NT2/D1 (cell line): ENCODE measurements around the gene CDH4.

Source experiments
- DNase-seq: peaks from one replicate; pipeline ENCODE4 v3.0.0-alpha.2; 2011; ENCODE audit warnings: low read depth, low spot score
- H3K27me3 ChIP-seq: 2 replicates; pipeline ENCODE4 v1.6.0; 2011; ENCODE audit warnings: mild to moderate bottlenecking; ENCODE audit not compliant: insufficient read length, insufficient read depth
- H3K36me3 ChIP-seq: 2 replicates; pipeline ENCODE4 v1.6.1; 2011; ENCODE audit warnings: mild to moderate bottlenecking, low read length, mixed read lengths; ENCODE audit not compliant: insufficient read depth, insufficient read length
- H3K4me1 ChIP-seq: 2 replicates; pipeline ENCODE4 v1.5.1; 2011; ENCODE audit not compliant: insufficient read depth, insufficient read length
- H3K4me3 ChIP-seq: 2 replicates; pipeline ENCODE4 v1.5.1; 2011; ENCODE audit warnings: low read depth; ENCODE audit not compliant: insufficient read length
- H3K9ac ChIP-seq: 2 replicates; pipeline ENCODE4 v1.6.0; 2011; ENCODE audit warnings: low read depth; ENCODE audit not compliant: insufficient read length
- H3K9me3 ChIP-seq: 2 replicates; pipeline ENCODE4 v1.5.1; 2011; ENCODE audit warnings: mild to moderate bottlenecking, low read length; ENCODE audit not compliant: insufficient read depth
- SUZ12 ChIP-seq: IDR thresholded peaks from 2 replicates; pipeline ENCODE4 v1.6.1; 2011; ENCODE audit not compliant: insufficient read length, insufficient read depth; ENCODE audit errors: extremely low read depth
- YY1 ChIP-seq: IDR thresholded peaks from 2 replicates; pipeline ENCODE4 v1.6.1; 2011; ENCODE audit not compliant: insufficient read length, insufficient read depth
- ZNF274 ChIP-seq: IDR thresholded peaks from 2 replicates; pipeline ENCODE4 v1.6.1; 2011; ENCODE audit warnings: mild to moderate bottlenecking, low read depth, low read length

The CDH4 gene

DNA sequence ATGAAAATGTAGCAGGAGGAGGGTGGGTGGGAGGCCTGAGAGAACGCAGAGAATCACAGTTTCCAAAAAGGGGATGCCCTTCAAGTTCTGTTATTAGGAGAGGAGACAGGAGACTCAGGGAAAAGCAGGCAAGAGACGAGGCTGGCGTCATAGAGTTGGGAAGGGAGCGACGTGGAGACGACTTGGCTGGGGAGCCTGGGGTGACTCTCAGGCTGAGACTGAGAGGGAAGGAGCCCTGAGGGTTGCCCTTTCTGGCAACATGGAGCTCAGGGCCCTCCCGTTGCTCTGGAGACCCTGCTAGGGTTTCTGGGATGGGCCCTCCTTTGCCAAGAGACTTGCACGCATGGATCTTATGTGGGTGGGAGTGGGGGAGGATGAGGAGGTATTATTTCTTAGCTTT lies 108.9 kb downstream of the CDH4 start:
- no peak overlapping the region for H3K9ac ChIP-seq
- peaks cover 100% of the 10 kb centered on the region for H3K27me3 ChIP-seq
- no peak for TF ChIP-seq SUZ12
- H3K9me3 ChIP-seq, result peaks cover 15% of the 10 kb centered on the region; the same call in 1 of the 2 replicates
- no peaks in the 10 kb centered on the region for H3K4me1 ChIP-seq
- H3K4me3 ChIP-seq, result no peak overlapping the region
- DNase-seq, result no peak
- no peaks in the 10 kb centered on the region for H3K36me3 ChIP-seq

DNA sequence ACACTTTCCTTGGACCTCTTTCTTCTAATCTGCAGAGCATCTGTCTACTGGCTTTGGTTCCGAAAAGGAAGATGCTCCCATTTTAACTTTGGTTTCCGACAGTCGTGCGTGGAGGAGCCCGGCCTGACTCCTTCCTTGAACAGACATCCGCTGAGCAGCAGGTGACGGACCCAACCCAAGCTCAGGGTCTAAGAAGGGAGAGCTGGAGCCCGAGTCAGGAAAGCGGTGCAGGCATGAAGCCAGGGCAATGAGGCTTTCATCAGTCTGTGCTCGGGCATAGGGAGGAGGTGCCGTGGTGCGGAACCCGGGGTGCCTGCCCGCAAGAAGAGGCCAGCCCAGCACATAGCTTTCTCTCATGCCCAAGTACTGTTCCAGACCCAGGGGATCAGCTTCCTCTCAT lies 109.4 kb downstream of the CDH4 start:
- no peak overlapping the region for H3K9ac ChIP-seq
- peaks cover 19% of the 10 kb centered on the region; the same call in 1 of the 2 replicates for H3K9me3 ChIP-seq
- no peak overlapping the region for H3K4me3 ChIP-seq
- no peaks in the 10 kb centered on the region for H3K4me1 ChIP-seq
- no peaks in the 10 kb centered on the region for H3K36me3 ChIP-seq
- peaks cover 97% of the 10 kb centered on the region for H3K27me3 ChIP-seq
- TF ChIP-seq YY1 (no peak), SUZ12 (no peak), ZNF274 (no peak)
- DNase-seq, result no peak

DNA sequence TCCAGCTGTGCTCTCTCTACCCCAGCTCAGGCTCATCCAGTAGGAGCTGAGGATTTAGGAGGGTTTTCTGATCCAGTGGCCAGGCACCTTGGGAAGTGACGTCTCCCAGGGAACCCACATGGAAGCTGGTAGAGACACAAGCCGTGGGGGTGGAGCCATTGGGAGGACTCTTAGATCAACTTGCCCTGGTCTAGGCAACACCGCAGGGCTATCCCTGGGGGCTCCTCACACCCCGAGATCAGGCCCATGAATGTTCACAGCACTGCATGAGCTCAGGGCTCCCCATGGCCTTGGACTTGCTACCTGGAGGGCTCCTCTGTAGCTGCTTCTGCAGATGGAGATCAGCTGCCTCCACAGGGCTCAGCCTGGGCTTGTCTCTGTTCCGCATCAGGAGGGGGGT lies 112.1 kb downstream of the CDH4 start:
- H3K36me3 ChIP-seq, result no peaks in the 10 kb centered on the region
- TF ChIP-seq YY1, result no peak
- TF ChIP-seq ZNF274, result no peak
- TF ChIP-seq SUZ12, result no peak
- H3K9ac ChIP-seq, result no peak overlapping the region
- H3K9me3 ChIP-seq, result peaks cover 19% of the 10 kb centered on the region; the same call in 1 of the 2 replicates
- peaks cover 78% of the 10 kb centered on the region for H3K27me3 ChIP-seq
- DNase-seq, result no peak
- H3K4me3 ChIP-seq, result no peak overlapping the region
- H3K4me1 ChIP-seq, result no peaks in the 10 kb centered on the region

DNA sequence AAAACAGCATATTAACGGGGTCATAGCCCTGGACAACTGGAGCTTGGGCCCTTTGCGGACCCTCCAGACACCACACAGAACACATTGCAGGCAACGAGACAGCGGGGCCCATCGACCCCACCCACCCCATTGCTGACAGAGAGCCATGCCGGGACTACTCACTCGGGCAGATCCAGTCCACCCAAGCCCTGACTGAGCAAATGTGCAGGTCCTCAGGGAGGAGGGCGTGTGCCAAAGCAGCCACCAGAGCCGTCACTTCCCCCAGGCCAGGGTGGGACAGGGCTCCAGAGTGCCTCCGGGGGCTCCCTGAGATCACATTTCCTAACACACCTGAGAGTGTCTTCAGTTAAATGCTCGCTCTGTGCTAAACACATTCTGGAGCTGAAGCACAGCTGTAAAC lies 114.9 kb downstream of the CDH4 start:
- TF ChIP-seq SUZ12 (no peak), YY1 (no peak), ZNF274 (no peak)
- DNase-seq, result no peak
- Histone ChIP-seq H3K9me3 (peaks cover 19% of the 10 kb centered on the region; the same call in 1 of the 2 replicates), H3K4me3 (no peak overlapping the region), H3K27me3 (peaks cover 68% of the 10 kb centered on the region), H3K4me1 (peaks cover 2% of the 10 kb centered on the region), H3K9ac (no peak overlapping the region), H3K36me3 (no peaks in the 10 kb centered on the region)

DNA sequence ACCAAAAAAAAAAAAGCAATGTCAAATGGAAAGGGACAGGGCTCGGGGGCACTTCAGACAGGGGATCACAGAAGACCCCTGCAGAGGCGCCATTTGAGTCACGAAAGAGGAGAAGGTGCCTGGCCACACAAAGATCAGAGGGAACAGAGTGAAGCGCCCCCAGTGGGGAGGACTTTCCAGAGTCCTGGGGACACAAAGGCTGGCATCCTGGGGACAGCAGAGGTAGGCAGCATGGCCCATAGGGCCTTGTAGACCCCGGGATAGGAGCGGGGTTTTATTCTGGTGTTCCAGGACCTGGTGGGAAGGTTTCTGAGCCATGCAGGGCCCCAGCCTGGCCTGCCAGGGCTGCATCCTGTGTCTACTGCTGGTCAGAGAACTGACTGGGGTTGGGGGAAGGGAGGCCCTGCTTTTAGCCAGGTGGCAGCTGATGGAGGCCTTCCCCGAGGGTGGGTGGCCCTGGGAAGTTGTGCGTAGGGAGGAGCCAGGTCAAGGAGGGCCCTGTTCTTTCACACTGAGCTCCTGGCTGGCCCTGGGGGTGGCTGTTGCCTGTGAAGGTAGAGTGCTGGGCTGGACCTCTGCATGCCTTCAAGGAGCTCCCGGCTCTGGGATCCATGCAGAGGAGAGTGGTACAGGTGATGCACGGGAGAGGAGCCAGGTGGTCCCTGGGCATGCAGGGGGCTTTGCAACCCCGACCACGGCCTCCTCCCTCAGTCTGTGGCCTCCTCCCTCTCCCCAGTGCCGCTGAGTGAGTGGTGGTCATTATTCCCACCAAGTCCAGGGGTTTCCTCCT lies 117.9 kb downstream of the CDH4 start:
- no peak overlapping the region for H3K9ac ChIP-seq
- H3K4me1 ChIP-seq, result peaks cover 2% of the 10 kb centered on the region
- peaks cover 14% of the 10 kb centered on the region; the same call in 1 of the 2 replicates for H3K9me3 ChIP-seq
- H3K27me3 ChIP-seq, result peaks cover 66% of the 10 kb centered on the region
- no peaks in the 10 kb centered on the region for H3K36me3 ChIP-seq
- TF ChIP-seq ZNF274, result no peak
- TF ChIP-seq YY1, result no peak
- no peak for TF ChIP-seq SUZ12
- no peak overlapping the region for H3K4me3 ChIP-seq
- no peak for DNase-seq

DNA sequence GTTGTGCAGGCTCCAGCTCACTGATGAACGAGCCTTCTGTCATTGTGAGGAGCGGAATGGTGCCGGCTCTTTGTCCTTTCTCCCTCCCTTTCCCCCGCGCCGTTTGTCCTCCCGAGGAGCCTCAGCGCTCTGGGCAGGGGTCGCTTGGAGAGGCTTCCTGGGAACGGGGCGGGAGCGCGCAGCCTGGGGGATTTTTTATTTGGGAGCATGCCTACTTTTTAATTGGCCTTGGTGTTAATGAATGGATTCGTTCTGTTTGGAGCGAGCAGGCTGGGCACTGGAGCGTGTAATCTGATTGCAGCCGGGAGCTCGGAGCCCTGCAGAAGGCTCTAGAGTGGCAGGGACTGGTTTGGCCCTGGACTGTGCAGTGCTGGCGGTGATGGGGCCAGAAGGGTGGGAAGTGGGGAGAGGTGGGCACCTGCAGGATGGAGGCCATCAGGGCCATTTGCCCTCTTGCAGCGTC lies 118.8 kb downstream of the CDH4 start:
- Histone ChIP-seq H3K36me3 (no peaks in the 10 kb centered on the region), H3K9me3 (peaks cover 9% of the 10 kb centered on the region; the same call in 1 of the 2 replicates), H3K27me3 (peaks cover 65% of the 10 kb centered on the region), H3K4me3 (no peak overlapping the region), H3K4me1 (peaks cover 2% of the 10 kb centered on the region), H3K9ac (no peak overlapping the region)
- TF ChIP-seq YY1 (no peak), ZNF274 (no peak), SUZ12 (no peak)
- DNase-seq, result no peak

DNA sequence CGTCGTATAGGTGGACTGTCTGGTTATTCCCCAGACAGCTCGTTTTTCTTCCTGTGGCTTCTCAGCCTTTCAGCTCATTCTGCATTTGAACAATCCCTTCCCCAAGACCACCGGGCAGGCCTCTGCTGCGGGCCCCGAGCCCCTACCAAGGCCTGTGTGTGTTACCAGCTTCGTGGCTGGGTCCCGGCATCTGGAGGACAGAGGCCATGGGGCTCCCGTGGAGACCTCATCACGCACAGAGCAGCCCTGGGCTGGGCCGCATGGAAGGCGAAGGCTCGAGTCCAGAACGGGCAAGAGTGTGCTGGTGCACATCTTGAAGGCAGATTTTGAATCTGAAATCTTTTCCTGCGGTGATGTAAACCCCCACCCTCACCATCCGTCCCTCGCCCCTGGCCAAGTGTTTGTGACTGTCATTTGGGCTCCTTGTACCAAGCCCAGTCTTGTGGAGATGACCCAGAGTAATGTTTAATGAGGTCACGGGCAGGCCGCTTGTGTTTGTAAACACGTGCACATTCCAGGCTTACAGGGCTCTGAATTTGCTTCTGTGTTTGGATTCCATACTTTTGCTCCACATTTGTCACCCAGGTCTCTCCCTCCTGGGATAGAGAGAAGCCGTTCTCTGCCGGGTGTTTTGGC lies 119.6 kb downstream of the CDH4 start:
- DNase-seq, result no peak
- Histone ChIP-seq H3K27me3 (peaks cover 69% of the 10 kb centered on the region), H3K9ac (no peak overlapping the region), H3K36me3 (no peaks in the 10 kb centered on the region), H3K4me1 (peaks cover 2% of the 10 kb centered on the region), H3K9me3 (peaks cover 4% of the 10 kb centered on the region; the same call in 1 of the 2 replicates), H3K4me3 (no peak overlapping the region)
- no peak for TF ChIP-seq SUZ12
- TF ChIP-seq YY1, result no peak
- no peak for TF ChIP-seq ZNF274
